K562 (cell line): ENCODE results near the gene SH2B2. TPM values are rescaled to one million over a fixed set of nuclear protein-coding genes. Genes with fewer than 3 reads are reported as not detected.
"Not testable (repeated sequence)": the region's sequence is repeated elsewhere in the genome, so short reads cannot be mapped to it uniquely, and the experiment has no call there.

ENCODE experiments used
- E2F8 ChIP-seq: fragments of 450-650 bp; IDR thresholded peaks from 2 replicates; pipeline ENCODE4 v1.7.1; 2018; ENCODE audit warnings: mild to moderate bottlenecking, low read depth; ENCODE audit not compliant: partially characterized antibody
- EP400 ChIP-seq: fragments of 450-650 bp; IDR thresholded peaks from 2 replicates; pipeline ENCODE4 v1.6.1; 2017; ENCODE audit warnings: antibody characterized with exemption, mild to moderate bottlenecking, moderate library complexity
- HNRNPLL ChIP-seq: fragments of 200-400 bp; formaldehyde crosslinking; IDR thresholded peaks from 2 replicates; pipeline ENCODE4 v1.6.1; 2017; ENCODE audit warnings: low read length, low read depth, mild to moderate bottlenecking; ENCODE audit not compliant: poor library complexity, severe bottlenecking
- JUN ChIP-seq, 2 experiments: sonication (generic) in 1 of 2; formaldehyde crosslinking in 1 of 2; IDR thresholded peaks; 2 replicates each; pipeline versions ENCODE4 v1.6.1 to v1.8.0; 2012 to 2022; ENCODE audit warnings: borderline replicate concordance in 2 of 2, mild to moderate bottlenecking in 2 of 2, improper control_type of control experiment in 1 of 2, low read depth in 1 of 2, low read length in 1 of 2, missing genetic modification reagents in 1 of 2
- KLF1 ChIP-seq: fragments of 450-650 bp; IDR thresholded peaks from 2 replicates; pipeline ENCODE4 v1.6.1; 2016; ENCODE audit warnings: missing genetic modification characterization, missing compliant biosample characterization
- MNT ChIP-seq, 2 experiments: fragments of 450-650 bp; conservative IDR thresholded peaks; 2 replicates each; pipeline ENCODE4 v1.6.1; 2017; ENCODE audit warnings: mild to moderate bottlenecking in 2 of 2, moderate library complexity in 2 of 2
- NONO ChIP-seq, 2 experiments: fragments of 200-400 bp in 1 of 2; fragments of 450-650 bp in 1 of 2; formaldehyde crosslinking in 1 of 2; IDR thresholded peaks; 2 replicates each; pipeline ENCODE4 v1.6.1; 2017; ENCODE audit warnings: low read depth in 2 of 2, mild to moderate bottlenecking in 2 of 2, moderate library complexity in 2 of 2, low read length in 1 of 2
- RBM25 ChIP-seq: fragments of 200-400 bp; formaldehyde crosslinking; IDR thresholded peaks from 2 replicates; pipeline ENCODE4 v1.6.1; 2018; ENCODE audit warnings: low read length, low read depth, moderate library complexity; ENCODE audit not compliant: severe bottlenecking
- SIX5 ChIP-seq, 2 experiments: IDR thresholded peaks; 2 replicates each; pipeline ENCODE4 v1.6.1; 2011; ENCODE audit warnings: low read length in 2 of 2, borderline replicate concordance in 1 of 2, low read depth in 1 of 2, mild to moderate bottlenecking in 1 of 2, moderate library complexity in 1 of 2; ENCODE audit not compliant: insufficient read depth in 1 of 2
- YY1 ChIP-seq, 3 experiments: IDR thresholded peaks; 2 replicates each; pipeline ENCODE4 v1.6.1; 2011; ENCODE audit warnings: low read length in 2 of 3, mild to moderate bottlenecking in 2 of 3, moderate library complexity in 2 of 3, borderline replicate concordance in 1 of 3, control low read depth in 1 of 3, low read depth in 1 of 3; ENCODE audit not compliant: insufficient read depth in 3 of 3, insufficient replicate concordance in 2 of 3, control insufficient read depth in 1 of 3, insufficient read length in 1 of 3; ENCODE audit errors: extremely low read depth in 1 of 3
- ZBTB17 ChIP-seq: fragments of 450-650 bp; formaldehyde crosslinking; IDR thresholded peaks from 2 replicates; pipeline ENCODE4 v1.4.0; 2020; ENCODE audit warnings: mild to moderate bottlenecking
- ZNF165 ChIP-seq: fragments of 250-450 bp; sonication (Bioruptor Pico); IDR thresholded peaks from 2 replicates; pipeline ENCODE4 v1.4.0; 2020; ENCODE audit warnings: borderline replicate concordance
- polyA plus RNA-seq, 8 experiments: library from polyadenylated mRNA; depleted of rRNA in 4 of 8; stranded (reverse) in 5 of 8; unstranded in 3 of 8; fragments of >200 nt; fragmentation: Nextera tagmentation in 2 of 8; fragmentation: Illumina TruSeq in 1 of 8; extraction: Ambion mirVana in 2 of 8; extraction: Trizol in 1 of 8; gene quantifications; 2 replicates each; pipeline versions ENCODE4 v1.2.1 to v1.2.3, GENCODE V29; 2011 to 2014; ENCODE audit warnings: inconsistent platforms in 1 of 8, missing spikeins in 1 of 8
- total RNA-seq, 7 experiments: library from RNA; depleted of rRNA in 6 of 7; stranded (reverse); fragments of >200 nt in 6 of 7; fragmentation: Illumina TruSeq in 2 of 7; extraction: Trizol in 2 of 7; gene quantifications; 2 replicates each; pipeline versions ENCODE4 v1.2.1 to v1.2.3, GENCODE V29; 2011 to 2021; ENCODE audit warnings: low replicate concordance in 1 of 7
- TF ChIP-seq, protein P1 (sequence below): sonication (generic); IDR thresholded peaks from 2 replicates; pipeline ENCODE4 v1.6.1; 2016
- TF ChIP-seq, protein P2 (sequence below): sonication (generic); formaldehyde crosslinking; IDR thresholded peaks from 2 replicates; pipeline ENCODE4 v1.8.1; 2023; ENCODE audit warnings: mild to moderate bottlenecking, missing genetic modification reagents
- TF ChIP-seq, protein P3 (sequence below): sonication (generic); formaldehyde crosslinking; IDR thresholded peaks from 2 replicates; pipeline ENCODE4 v1.9.0; 2022; ENCODE audit warnings: mild to moderate bottlenecking, missing genetic modification reagents

The SH2B2 gene
- total and polyA plus RNA-seq, 9 of the 15 experiments (the other 6 are each of a cell fraction or from before 2014, with no cell fraction given) = 0.03 to 0.89 (median 0.07) TPM; not detected in 4

DNA sequence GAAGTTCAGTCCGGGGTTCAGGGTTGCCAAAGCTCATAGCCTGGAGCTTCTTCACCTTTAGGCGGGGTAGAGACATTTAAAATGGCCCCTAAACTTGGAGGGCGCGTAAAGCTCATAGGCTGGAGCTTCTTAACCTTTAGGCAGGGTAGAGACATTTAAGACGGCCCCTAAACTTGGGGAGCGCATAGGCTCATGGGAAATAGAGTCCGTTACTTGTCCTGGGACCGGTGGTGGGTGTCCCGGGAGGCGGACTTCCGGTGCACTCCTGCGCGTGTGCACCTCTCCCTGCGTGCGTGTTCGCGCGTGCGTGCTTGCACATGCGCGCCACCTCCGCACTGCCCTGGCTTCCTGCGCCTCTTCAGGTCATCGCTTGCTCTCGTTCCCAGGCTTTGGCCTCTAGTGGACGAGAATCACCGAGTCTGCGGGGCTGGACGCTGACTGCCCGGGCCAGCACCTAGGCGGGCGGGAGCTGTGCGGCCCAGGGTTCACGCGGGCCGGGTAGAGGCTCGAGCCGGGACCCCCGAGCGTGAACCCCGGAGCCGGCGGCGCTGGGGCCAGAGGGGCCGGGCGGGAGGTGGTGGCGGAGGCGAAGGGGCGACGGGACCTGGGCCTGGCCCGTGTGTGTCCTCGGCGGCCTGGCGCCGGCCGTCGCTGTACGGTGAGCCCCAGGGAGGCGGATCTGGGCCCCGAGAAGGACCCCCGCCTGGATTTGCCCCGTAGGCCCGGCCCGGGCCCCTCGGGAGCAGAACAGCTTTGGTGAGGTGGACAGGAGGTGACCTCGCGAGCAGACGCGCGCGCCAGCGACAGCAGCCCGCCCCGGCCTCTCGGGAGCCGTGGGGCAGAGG lies 77.1 kb downstream of the SH2B2 start (continued):
- peak; percentile 78 for TF ChIP-seq E2F8
- peak in 2 of 3 experiments; percentile 55 to 67 for TF ChIP-seq YY1 (IDR thresholded peaks at IDR 0.05; ENCODE audit: borderline replicate concordance in 1 of 3, control insufficient read depth in 1 of 3, extremely low read depth in 1 of 3, insufficient read depth in 3 of 3, insufficient read length in 1 of 3, insufficient replicate concordance in 2 of 3, low read depth in 1 of 3, low read length in 2 of 3)
- TF ChIP-seq, protein P1, sequence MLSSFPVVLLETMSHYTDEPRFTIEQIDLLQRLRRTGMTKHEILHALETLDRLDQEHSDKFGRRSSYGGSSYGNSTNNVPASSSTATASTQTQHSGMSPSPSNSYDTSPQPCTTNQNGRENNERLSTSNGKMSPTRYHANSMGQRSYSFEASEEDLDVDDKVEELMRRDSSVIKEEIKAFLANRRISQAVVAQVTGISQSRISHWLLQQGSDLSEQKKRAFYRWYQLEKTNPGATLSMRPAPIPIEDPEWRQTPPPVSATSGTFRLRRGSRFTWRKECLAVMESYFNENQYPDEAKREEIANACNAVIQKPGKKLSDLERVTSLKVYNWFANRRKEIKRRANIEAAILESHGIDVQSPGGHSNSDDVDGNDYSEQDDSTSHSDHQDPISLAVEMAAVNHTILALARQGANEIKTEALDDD = 0 out of 2 replicates have a peak, but pooled peaks have one; percentile 27
- TF ChIP-seq, protein P2, sequence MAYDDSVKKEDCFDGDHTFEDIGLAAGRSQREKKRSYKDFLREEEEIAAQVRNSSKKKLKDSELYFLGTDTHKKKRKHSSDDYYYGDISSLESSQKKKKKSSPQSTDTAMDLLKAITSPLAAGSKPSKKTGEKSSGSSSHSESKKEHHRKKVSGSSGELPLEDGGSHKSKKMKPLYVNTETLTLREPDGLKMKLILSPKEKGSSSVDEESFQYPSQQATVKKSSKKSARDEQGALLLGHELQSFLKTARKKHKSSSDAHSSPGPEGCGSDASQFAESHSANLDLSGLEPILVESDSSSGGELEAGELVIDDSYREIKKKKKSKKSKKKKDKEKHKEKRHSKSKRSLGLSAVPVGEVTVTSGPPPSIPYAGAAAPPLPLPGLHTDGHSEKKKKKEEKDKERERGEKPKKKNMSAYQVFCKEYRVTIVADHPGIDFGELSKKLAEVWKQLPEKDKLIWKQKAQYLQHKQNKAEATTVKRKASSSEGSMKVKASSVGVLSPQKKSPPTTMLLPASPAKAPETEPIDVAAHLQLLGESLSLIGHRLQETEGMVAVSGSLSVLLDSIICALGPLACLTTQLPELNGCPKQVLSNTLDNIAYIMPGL (CRISPR knock-in tag) = peak; percentile 66; the same call in 1 of the 2 replicates
- TF ChIP-seq NONO (IDR thresholded peaks at IDR 0.05; ENCODE audit: low read depth in 2 of 2, low read length in 1 of 2) = peak in 1 of 2 experiments; percentile 43; a peak in 1 of 4 replicates
- peak; percentile 51 to 68; a peak in 2 of 4 replicates for TF ChIP-seq SIX5 (IDR thresholded peaks at IDR 0.05; ENCODE audit: borderline replicate concordance in 1 of 2, insufficient read depth in 1 of 2, low read depth in 1 of 2, low read length in 2 of 2)
- TF ChIP-seq, protein P3, sequence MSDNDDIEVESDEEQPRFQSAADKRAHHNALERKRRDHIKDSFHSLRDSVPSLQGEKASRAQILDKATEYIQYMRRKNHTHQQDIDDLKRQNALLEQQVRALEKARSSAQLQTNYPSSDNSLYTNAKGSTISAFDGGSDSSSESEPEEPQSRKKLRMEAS = peak; percentile 88
- TF ChIP-seq JUN (IDR thresholded peaks at IDR 0.05; ENCODE audit: borderline replicate concordance, low read depth, low read length) = peak; percentile 6; the same call in 1 of the 2 replicates
- not testable (repeated sequence) for TF ChIP-seq JUN (CRISPR knock-in tag; IDR thresholded peaks at IDR 0.05; ENCODE audit: borderline replicate concordance)
- TF ChIP-seq ZBTB17 = peak; percentile 74
- TF ChIP-seq RBM25 = peak; percentile 20
- peak; percentile 85 for TF ChIP-seq HNRNPLL
- TF ChIP-seq MNT (conservative IDR thresholded peaks at IDR 0.05) = peak; percentile 93 to 95
- peak; percentile 61; the same call in 1 of the 2 replicates for TF ChIP-seq KLF1 (tag)
- TF ChIP-seq ZNF165 (CRISPR knock-in tag) = 0 out of 2 replicates have a peak, but pooled peaks have one; percentile 11
- TF ChIP-seq EP400 = peak; percentile 82
